Smooth muscle cell (in vitro differentiated cells): Measurements from ENCODE around the gene FHAD1. TPM values are rescaled to one million over a fixed set of nuclear protein-coding genes. Genes with fewer than 3 reads are reported as not detected.

Experiments used
- DNase-seq: peaks from one replicate; lab custom pipeline; 2025; ENCODE audit not compliant: unreplicated experiment; lab: John Stamatoyannopoulos, UW
- H2AFZ ChIP-seq: fragments of 200-600 bp; sonication (generic); 2 replicates; pipeline ENCODE4 v1.6.0; 2016; ENCODE audit warnings: antibody characterized with exemption, low read depth, mild to moderate bottlenecking
- H3F3A ChIP-seq: fragments of 200-600 bp; sonication (generic); 2 replicates; pipeline ENCODE4 v1.6.0; 2017; ENCODE audit warnings: antibody characterized with exemption, low read depth
- H3K27ac ChIP-seq: fragments of 200-600 bp; sonication (generic); 2 replicates; pipeline ENCODE4 v1.5.1; 2016; ENCODE audit warnings: low read depth, mild to moderate bottlenecking
- H3K27me3 ChIP-seq: fragments of 200-600 bp; sonication (generic); 2 replicates; pipeline ENCODE4 v1.6.1; 2016; ENCODE audit warnings: low read depth, mild to moderate bottlenecking
- H3K36me3 ChIP-seq: fragments of 200-600 bp; sonication (generic); 2 replicates; pipeline ENCODE4 v1.5.1; 2016; ENCODE audit warnings: low read depth
- H3K4me1 ChIP-seq: fragments of 200-600 bp; sonication (generic); 2 replicates; pipeline ENCODE4 v1.5.1; 2016; ENCODE audit warnings: low read depth
- H3K4me2 ChIP-seq: fragments of 200-600 bp; sonication (generic); 2 replicates; pipeline ENCODE4 v1.6.0; 2016; ENCODE audit warnings: mild to moderate bottlenecking
- H3K4me3 ChIP-seq: fragments of 200-600 bp; sonication (generic); 2 replicates; pipeline ENCODE4 v1.5.1; 2016; ENCODE audit warnings: mild to moderate bottlenecking
- H3K79me2 ChIP-seq: fragments of 200-600 bp; sonication (generic); 2 replicates; pipeline ENCODE4 v1.6.0; 2016; ENCODE audit warnings: low read depth, mild to moderate bottlenecking
- H3K9ac ChIP-seq: fragments of 200-600 bp; sonication (generic); 2 replicates; pipeline ENCODE4 v1.6.0; 2016; ENCODE audit warnings: low read depth
- H3K9me3 ChIP-seq: fragments of 200-600 bp; sonication (generic); replicated peaks from 2 replicates; pipeline ENCODE4 v1.5.1; 2016; ENCODE audit warnings: low read depth
- H4K20me1 ChIP-seq: fragments of 200-600 bp; sonication (generic); 2 replicates; pipeline ENCODE4 v1.6.0; 2016; ENCODE audit warnings: low read depth
- WGBS: methylation state at CpG from one replicate; pipeline ENCODE4 v1.1.7; 2016; ENCODE audit warnings: low lambda C conversion rate; 5-methylcytosine and 5-hydroxymethylcytosine counted together
- polyA plus RNA-seq: library from polyadenylated mRNA; unstranded; fragments of >200 nt; fragmentation: Nextera tagmentation; extraction: Ambion mirVana; gene quantifications from 2 replicates; pipeline ENCODE4 v1.2.1, GENCODE V29; 2016
- total RNA-seq: library from RNA; depleted of rRNA; stranded (reverse); fragments of >200 nt; gene quantifications from 2 replicates; pipeline ENCODE4 v1.2.3, GENCODE V29; 2014
- TF ChIP-seq, protein P1 (sequence below): fragments of 200-600 bp; sonication (generic); IDR thresholded peaks from 2 replicates; pipeline ENCODE4 v1.5.1; 2017; ENCODE audit warnings: borderline replicate concordance, mild to moderate bottlenecking, antibody characterized with exemption; ENCODE audit not compliant: insufficient read depth, poor library complexity, severe bottlenecking

FHAD1 gene
- total and polyA plus RNA-seq, 2 experiments from 2014 or later: 0.33 TPM; not detected in 1

DNA sequence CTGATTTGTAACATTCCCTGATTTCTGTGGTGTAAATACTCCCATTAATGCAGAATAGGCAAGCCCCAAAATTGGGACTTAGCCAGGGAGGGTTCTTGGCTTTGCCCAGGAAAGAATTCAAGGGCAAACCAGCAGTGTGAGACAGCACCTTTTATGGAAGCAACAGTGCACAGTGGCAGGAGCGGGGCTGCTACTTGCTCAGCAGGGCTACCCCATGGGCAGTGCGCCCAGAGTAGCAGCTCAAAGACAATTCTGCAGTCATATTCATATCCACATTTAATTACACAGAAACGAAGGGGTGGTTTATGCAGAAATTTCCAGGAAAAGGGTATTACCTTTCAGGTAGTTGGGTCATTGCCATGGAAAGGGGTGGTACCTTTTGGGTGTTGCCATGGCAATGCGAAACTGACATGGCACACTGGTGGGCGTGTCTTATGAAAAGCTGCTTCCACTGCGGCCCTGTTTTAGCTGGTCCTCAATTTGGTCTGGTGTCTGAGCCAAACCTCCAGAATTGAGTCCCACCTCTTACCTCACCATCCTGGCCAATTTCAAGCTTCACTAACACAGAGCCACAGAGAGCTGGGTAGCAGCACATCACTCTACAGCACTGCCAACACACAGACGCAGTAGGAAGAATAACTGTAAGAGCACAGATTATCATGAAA, 35.9 kb downstream of the FHAD1 start:
- no peaks in the 10 kb centered on the region for H3K36me3 ChIP-seq
- no peaks in the 10 kb centered on the region for H3K79me2 ChIP-seq
- TF ChIP-seq, protein P1, sequence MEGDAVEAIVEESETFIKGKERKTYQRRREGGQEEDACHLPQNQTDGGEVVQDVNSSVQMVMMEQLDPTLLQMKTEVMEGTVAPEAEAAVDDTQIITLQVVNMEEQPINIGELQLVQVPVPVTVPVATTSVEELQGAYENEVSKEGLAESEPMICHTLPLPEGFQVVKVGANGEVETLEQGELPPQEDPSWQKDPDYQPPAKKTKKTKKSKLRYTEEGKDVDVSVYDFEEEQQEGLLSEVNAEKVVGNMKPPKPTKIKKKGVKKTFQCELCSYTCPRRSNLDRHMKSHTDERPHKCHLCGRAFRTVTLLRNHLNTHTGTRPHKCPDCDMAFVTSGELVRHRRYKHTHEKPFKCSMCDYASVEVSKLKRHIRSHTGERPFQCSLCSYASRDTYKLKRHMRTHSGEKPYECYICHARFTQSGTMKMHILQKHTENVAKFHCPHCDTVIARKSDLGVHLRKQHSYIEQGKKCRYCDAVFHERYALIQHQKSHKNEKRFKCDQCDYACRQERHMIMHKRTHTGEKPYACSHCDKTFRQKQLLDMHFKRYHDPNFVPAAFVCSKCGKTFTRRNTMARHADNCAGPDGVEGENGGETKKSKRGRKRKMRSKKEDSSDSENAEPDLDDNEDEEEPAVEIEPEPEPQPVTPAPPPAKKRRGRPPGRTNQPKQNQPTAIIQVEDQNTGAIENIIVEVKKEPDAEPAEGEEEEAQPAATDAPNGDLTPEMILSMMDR: no peak
- H3K4me2 ChIP-seq: no peak overlapping the region
- no peaks in the 10 kb centered on the region for H4K20me1 ChIP-seq
- H3K27ac ChIP-seq: no peak overlapping the region
- no peak overlapping the region for H3K4me3 ChIP-seq
- H2AFZ ChIP-seq: no peak overlapping the region
- no peaks in the 10 kb centered on the region for H3K4me1 ChIP-seq
- 87% methylated on average over 7 of the region's 7 CpGs for WGBS
- H3K9ac ChIP-seq: no peak overlapping the region
- no peaks in the 10 kb centered on the region for H3K9me3 ChIP-seq
- no peak for DNase-seq
- peaks cover 4% of the 10 kb centered on the region for H3K27me3 ChIP-seq
- no peaks in the 10 kb centered on the region for H3F3A ChIP-seq

DNA sequence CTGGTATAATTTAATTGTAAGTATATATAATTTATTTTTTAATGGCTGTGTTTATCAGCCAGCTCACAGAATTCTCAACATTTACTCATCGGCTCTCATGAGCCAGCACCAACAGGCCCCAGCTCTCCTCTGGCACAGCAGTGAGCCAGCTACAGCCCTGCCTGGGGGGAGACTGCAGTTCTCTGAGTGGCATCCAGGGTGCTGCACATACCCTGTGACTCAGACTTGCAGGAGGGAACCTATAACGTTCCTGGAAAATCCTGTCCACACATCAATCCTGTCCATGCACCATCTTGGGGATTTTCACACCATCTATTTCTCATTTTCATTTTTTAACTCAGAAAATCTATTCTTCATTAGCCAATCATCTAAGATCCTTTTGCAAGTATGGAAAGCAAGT, 36.5 kb downstream of the FHAD1 start:
- Histone ChIP-seq H4K20me1 (no peaks in the 10 kb centered on the region), H3F3A (no peaks in the 10 kb centered on the region), H3K27me3 (peaks cover 4% of the 10 kb centered on the region), H2AFZ (no peak overlapping the region), H3K27ac (no peak overlapping the region), H3K9ac (no peak overlapping the region), H3K36me3 (no peaks in the 10 kb centered on the region), H3K9me3 (no peaks in the 10 kb centered on the region), H3K4me3 (no peak overlapping the region), H3K4me2 (no peak overlapping the region), H3K4me1 (no peaks in the 10 kb centered on the region), H3K79me2 (no peaks in the 10 kb centered on the region)
- TF ChIP-seq, protein P1: no peak
- 60% methylated on average over 2 of the region's 2 CpGs for WGBS
- no peak for DNase-seq

DNA sequence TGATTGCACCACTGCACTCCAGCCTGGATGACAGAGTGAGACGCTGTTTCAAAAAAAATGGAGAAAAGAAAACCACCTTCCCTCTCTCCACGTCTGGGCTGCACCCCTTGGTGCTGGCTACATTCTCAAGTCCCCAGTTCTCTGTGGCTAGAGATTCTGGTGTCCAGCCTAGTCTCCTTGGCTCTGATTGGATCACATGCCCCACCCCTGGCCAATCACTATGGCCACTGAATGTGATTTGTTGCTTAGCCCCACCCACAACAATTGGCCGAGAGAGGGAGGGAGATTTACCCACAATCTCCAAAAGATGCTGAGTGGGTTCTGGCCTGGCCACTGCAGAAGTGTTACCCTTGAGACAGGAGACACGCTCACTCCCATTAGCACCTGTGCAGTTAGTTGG, 39.4 kb downstream of the FHAD1 start:
- H3K36me3 ChIP-seq: no peaks in the 10 kb centered on the region
- H3K9me3 ChIP-seq: no peaks in the 10 kb centered on the region
- H3K27ac ChIP-seq: no peak overlapping the region
- TF ChIP-seq, protein P1: no peak
- no peak overlapping the region for H3K9ac ChIP-seq
- H4K20me1 ChIP-seq: no peaks in the 10 kb centered on the region
- no peaks in the 10 kb centered on the region for H3F3A ChIP-seq
- no peak for DNase-seq
- H3K4me1 ChIP-seq: no peaks in the 10 kb centered on the region
- no peak overlapping the region for H3K4me3 ChIP-seq
- peaks cover 4% of the 10 kb centered on the region for H3K27me3 ChIP-seq
- WGBS: 87% methylated on average over 4 of the region's 4 CpGs
- no peak overlapping the region for H2AFZ ChIP-seq
- H3K79me2 ChIP-seq: no peaks in the 10 kb centered on the region
- no peak overlapping the region for H3K4me2 ChIP-seq
